Fibroblast of lung (primary cell): ENCODE measurements around the gene ELMOD3.

Experiments used
- CTCF ChIP-seq, 2 donors: IDR thresholded peaks in 1 of 2; conservative IDR thresholded peaks in 1 of 2; 1 replicate in 1 of 2; 2 replicates in 1 of 2; pipeline ENCODE4 v1.5.1; 2011 to 2012; ENCODE audit warnings: low read length in 2 of 2, control low read depth in 1 of 2, inconsistent platforms in 1 of 2, low read depth in 1 of 2, mild to moderate bottlenecking in 1 of 2
- EZH2 ChIP-seq: IDR thresholded peaks from 2 replicates; pipeline ENCODE4 v1.5.1; 2012; ENCODE audit warnings: low read length, control low read depth, mild to moderate bottlenecking; ENCODE audit errors: missing control alignments

DNA sequence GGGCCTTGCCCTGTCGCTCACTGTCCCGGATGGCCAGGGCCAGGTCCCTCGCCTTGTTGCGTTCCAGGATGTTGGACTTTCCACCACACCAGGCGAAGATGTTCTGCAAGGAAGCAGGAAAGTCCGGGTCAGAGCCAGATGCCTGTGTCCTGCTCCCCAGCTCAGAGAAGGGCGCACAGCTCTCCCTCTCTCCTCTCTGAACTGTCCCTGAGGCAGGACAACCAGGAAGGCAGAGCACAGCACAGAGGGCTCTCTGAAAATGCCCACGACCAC lies 44.5 kb downstream of the ELMOD3 start:
- TF ChIP-seq CTCF (conservative IDR thresholded peaks at IDR 0.05 in 1 of 2, IDR thresholded peaks at IDR 0.05 in 1 of 2; ENCODE audit: low read depth in 1 of 2, low read length in 2 of 2) (no peak), EZH2 (no peak)
